Measurements from ENCODE around the gene KLK12.
A peak's percentile ranks its signal among the peaks of the same experiment; 100 is the strongest.

Gene KLK12

DNA sequence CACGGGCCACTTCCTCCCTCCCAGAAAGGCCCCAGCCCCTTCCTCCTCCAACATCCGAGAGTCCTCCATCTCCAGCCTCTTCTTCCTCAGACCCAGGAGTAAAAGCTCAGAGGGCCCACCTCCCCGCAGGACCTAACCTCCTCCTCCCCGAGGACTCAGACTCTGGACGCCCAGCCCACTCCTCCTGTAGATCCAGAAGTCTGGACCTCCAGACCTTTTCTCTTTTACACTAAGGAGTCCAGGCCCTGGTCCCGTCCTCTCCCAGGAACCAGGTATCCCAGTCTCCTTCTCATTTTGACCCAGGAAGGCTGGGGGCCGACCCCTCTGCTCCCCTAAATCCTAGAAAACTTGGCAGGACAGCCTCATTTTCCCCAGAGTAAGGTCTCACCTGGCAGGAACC is 31.5 kb downstream of the KLK12 start:
- Histone ChIP-seq H3K4me2 (ENCODE audit: low read depth, low read length) (no peak overlapping the region), H3K4me1 (ENCODE audit: low read length) (no peaks in the 10 kb centered on the region), H3F3A (ENCODE audit: insufficient read depth, low read length) (no peaks in the 10 kb centered on the region), H3K9me2 (replicated peaks; ENCODE audit: insufficient read depth, low read length) (no peaks in the 10 kb centered on the region), H3K36me3 (replicated peaks; ENCODE audit: insufficient read depth, low read length) (no peaks in the 10 kb centered on the region), H3K79me2 (ENCODE audit: low read length) (no peaks in the 10 kb centered on the region), H4K20me1 (ENCODE audit: insufficient read depth, low read length) (no peaks in the 10 kb centered on the region), H3K4me3 (ENCODE audit: low read length) (no peak overlapping the region), H3K9me3 (replicated peaks; ENCODE audit: insufficient read depth, low read length) (no peaks in the 10 kb centered on the region; the same call in 1 of the 2 replicates), H2AFZ (ENCODE audit: low read length) (no peak overlapping the region), H3K27ac (ENCODE audit: low read length) (no peak overlapping the region), H3K27me3 (replicated peaks; ENCODE audit: insufficient read depth, low read length) (peaks cover 9% of the 10 kb centered on the region; the same call in 1 of the 2 replicates), H3K9ac (ENCODE audit: low read length) (no peak overlapping the region)
- TF ChIP-seq EZH2 (optimal IDR thresholded peaks at IDR 0.05; ENCODE audit: low read depth, low read length): no peak
- TF ChIP-seq EZH2phosphoT487 (IDR thresholded peaks at IDR 0.05; ENCODE audit: low read length): no peak
- TF ChIP-seq, protein P1, sequence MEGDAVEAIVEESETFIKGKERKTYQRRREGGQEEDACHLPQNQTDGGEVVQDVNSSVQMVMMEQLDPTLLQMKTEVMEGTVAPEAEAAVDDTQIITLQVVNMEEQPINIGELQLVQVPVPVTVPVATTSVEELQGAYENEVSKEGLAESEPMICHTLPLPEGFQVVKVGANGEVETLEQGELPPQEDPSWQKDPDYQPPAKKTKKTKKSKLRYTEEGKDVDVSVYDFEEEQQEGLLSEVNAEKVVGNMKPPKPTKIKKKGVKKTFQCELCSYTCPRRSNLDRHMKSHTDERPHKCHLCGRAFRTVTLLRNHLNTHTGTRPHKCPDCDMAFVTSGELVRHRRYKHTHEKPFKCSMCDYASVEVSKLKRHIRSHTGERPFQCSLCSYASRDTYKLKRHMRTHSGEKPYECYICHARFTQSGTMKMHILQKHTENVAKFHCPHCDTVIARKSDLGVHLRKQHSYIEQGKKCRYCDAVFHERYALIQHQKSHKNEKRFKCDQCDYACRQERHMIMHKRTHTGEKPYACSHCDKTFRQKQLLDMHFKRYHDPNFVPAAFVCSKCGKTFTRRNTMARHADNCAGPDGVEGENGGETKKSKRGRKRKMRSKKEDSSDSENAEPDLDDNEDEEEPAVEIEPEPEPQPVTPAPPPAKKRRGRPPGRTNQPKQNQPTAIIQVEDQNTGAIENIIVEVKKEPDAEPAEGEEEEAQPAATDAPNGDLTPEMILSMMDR (IDR thresholded peaks at IDR 0.05; ENCODE audit: low read length): no peak
- no peak for DNase-seq

DNA sequence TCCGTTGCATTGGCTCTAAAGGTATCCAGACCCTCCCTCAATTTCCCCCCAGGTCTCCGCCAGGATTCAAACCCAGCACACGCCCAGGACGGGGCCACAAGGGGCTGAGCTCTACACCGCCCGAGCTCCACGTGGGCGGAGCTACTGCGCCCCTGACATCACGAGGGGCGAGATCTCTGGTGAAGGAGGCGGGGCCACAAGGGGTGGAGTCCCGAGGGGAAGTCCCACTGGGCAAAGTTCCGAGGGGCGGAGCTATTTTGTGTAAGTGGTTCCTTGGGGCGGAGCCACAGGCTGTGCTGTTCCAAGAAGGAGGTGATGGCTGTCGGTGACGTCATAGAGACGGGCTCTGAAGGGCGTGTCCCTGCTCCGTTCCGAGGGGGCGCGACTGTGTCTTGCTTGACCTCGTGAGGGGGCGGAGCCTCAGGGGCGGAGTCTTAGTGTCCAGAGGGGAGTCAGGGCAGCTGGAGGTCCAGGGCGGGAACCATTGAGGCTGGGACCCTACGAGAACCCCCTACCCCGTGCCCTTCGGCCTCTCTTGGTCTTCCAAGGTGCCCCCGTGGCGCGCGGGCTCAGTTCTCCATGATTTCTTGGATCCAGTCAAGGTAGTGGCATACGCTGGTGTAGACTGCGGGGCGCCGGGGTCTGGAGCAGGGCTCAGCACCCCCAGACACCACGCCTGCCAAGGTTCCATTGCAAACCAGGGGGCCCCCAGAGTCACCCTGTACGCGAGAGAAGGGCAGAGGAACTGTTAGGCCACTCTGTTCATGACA is 32.1 kb downstream of the KLK12 start:
- H3K9me2 ChIP-seq (replicated peaks; ENCODE audit: insufficient read depth, low read length): no peaks in the 10 kb centered on the region
- H3K27me3 ChIP-seq (replicated peaks; ENCODE audit: insufficient read depth, low read length): peaks cover 9% of the 10 kb centered on the region; the same call in 1 of the 2 replicates
- no peak overlapping the region for H3K4me2 ChIP-seq (ENCODE audit: low read depth, low read length)
- TF ChIP-seq, protein P1 (IDR thresholded peaks at IDR 0.05; ENCODE audit: low read length): no peak
- no peak for TF ChIP-seq EZH2 (optimal IDR thresholded peaks at IDR 0.05; ENCODE audit: low read depth, low read length)
- TF ChIP-seq EZH2phosphoT487 (IDR thresholded peaks at IDR 0.05; ENCODE audit: low read length): no peak
- peak; percentile 14 for DNase-seq
- H3K9me3 ChIP-seq (replicated peaks; ENCODE audit: insufficient read depth, low read length): no peaks in the 10 kb centered on the region; the same call in 1 of the 2 replicates
- H3F3A ChIP-seq (ENCODE audit: insufficient read depth, low read length): no peaks in the 10 kb centered on the region
- no peaks in the 10 kb centered on the region for H4K20me1 ChIP-seq (ENCODE audit: insufficient read depth, low read length)
- no peaks in the 10 kb centered on the region for H3K4me1 ChIP-seq (ENCODE audit: low read length)
- H3K4me3 ChIP-seq (ENCODE audit: low read length): no peak overlapping the region
- H3K79me2 ChIP-seq (ENCODE audit: low read length): no peaks in the 10 kb centered on the region
- no peaks in the 10 kb centered on the region for H3K36me3 ChIP-seq (replicated peaks; ENCODE audit: insufficient read depth, low read length)
- no peak overlapping the region for H3K27ac ChIP-seq (ENCODE audit: low read length)
- H3K9ac ChIP-seq (ENCODE audit: low read length): no peak overlapping the region
- H2AFZ ChIP-seq (ENCODE audit: low read length): no peak overlapping the region

DNA sequence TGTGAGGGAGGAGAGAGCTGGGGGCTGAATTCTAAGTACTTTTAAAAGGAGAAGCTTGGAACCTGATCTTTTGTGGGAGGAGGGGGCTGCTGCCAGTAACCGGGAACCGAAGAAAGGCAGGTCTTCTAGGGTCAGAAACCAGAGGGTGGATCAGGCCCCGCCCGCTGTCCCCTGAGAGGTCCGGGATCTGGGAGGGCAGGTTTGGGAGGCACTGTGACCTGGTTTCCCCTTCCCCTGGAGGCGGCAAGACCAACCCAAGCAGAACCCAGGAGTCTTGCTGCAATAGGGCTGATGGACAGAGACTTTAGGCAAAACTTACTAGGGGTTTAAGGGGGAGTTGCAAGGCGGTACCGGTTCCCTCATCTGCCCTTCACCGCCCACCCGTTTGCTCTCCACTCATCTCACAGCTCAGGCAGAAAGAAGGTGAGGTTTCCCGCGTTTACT is 32.7 kb downstream of the KLK12 start:
- no peaks in the 10 kb centered on the region for H3K36me3 ChIP-seq (replicated peaks; ENCODE audit: insufficient read depth, low read length)
- H3K4me3 ChIP-seq (ENCODE audit: low read length): no peak overlapping the region

More for the DNA sequence above, 32.7 kb downstream of the KLK12 start:
- peaks cover 6% of the 10 kb centered on the region; the same call in 1 of the 2 replicates for H3K27me3 ChIP-seq (replicated peaks; ENCODE audit: insufficient read depth, low read length)
- H3K9me2 ChIP-seq (replicated peaks; ENCODE audit: insufficient read depth, low read length): no peaks in the 10 kb centered on the region
- TF ChIP-seq EZH2phosphoT487 (IDR thresholded peaks at IDR 0.05; ENCODE audit: low read length) (no peak), EZH2 (optimal IDR thresholded peaks at IDR 0.05; ENCODE audit: low read depth, low read length) (no peak)
- TF ChIP-seq, protein P1 (IDR thresholded peaks at IDR 0.05; ENCODE audit: low read length): no peak
- H3K27ac ChIP-seq (ENCODE audit: low read length): no peak overlapping the region
- H4K20me1 ChIP-seq (ENCODE audit: insufficient read depth, low read length): no peaks in the 10 kb centered on the region
- no peaks in the 10 kb centered on the region for H3K4me1 ChIP-seq (ENCODE audit: low read length)
- no peak overlapping the region for H3K9ac ChIP-seq (ENCODE audit: low read length)
- no peak overlapping the region for H3K4me2 ChIP-seq (ENCODE audit: low read depth, low read length)
- no peaks in the 10 kb centered on the region for H3K79me2 ChIP-seq (ENCODE audit: low read length)
- DNase-seq: no peak
- no peaks in the 10 kb centered on the region; the same call in 1 of the 2 replicates for H3K9me3 ChIP-seq (replicated peaks; ENCODE audit: insufficient read depth, low read length)
- no peaks in the 10 kb centered on the region for H3F3A ChIP-seq (ENCODE audit: insufficient read depth, low read length)
- no peak overlapping the region for H2AFZ ChIP-seq (ENCODE audit: low read length)
